ENCODE data around the gene RIMS1.

Gene RIMS1

GRCh38 chr6:72149715-72150114, 263.4 kb downstream of the RIMS1 start:
- Histone ChIP-seq H4K20me1 (ENCODE audit: insufficient read depth, low read length) (no peaks in the 10 kb centered on the region), H3K36me3 (ENCODE audit: insufficient read depth, low read length) (no peaks in the 10 kb centered on the region), H3K9me2 (ENCODE audit: low read depth, low read length) (no peaks in the 10 kb centered on the region), H3K9me3 (ENCODE audit: low read length) (0 out of 2 replicates have a peak, but pooled peaks cover 10% of the 10 kb centered on the region), H3K79me2 (ENCODE audit: insufficient read depth, low read length) (no peaks in the 10 kb centered on the region), H3F3A (ENCODE audit: insufficient read depth, low read length) (no peaks in the 10 kb centered on the region), H3K27me3 (ENCODE audit: insufficient read depth, low read length) (no peaks in the 10 kb centered on the region), H2AFZ (ENCODE audit: low read length) (no peak overlapping the region), H3K4me3 (ENCODE audit: low read depth, low read length, poor library complexity, severe bottlenecking) (no peak overlapping the region), H3K4me2 (ENCODE audit: low read length) (no peak overlapping the region), H3K27ac (ENCODE audit: low read depth, low read length, poor library complexity, severe bottlenecking) (no peak overlapping the region), H3K4me1 (ENCODE audit: insufficient read depth, low read length, severe bottlenecking) (no peaks in the 10 kb centered on the region), H3K9ac (ENCODE audit: low read length) (no peak overlapping the region)
- TF ChIP-seq CTCF (IDR thresholded peaks at IDR 0.05; ENCODE audit: low read length) (no peak), EZH2 (IDR thresholded peaks at IDR 0.05; ENCODE audit: borderline replicate concordance, low read length) (no peak)

DNA sequence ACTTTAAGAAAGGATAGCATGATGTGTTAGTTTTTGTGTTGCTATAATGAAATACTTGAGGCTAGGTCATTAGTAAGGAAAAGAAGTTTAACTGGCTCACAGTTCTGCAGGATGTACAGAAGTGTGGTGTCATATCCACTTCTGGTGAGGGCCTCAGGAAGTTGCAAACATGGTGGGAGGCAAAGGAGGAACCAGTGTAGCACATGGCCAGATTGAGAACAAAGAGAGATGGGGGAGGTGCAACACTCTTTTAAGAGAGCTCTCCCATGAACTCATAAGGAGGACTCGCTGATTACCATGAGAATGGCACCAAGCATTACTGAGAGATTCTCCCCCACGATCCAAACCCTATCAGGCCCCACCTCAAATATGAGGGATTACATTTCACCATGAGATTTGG, 265.4 kb downstream of the RIMS1 start:
- no peak overlapping the region for H3K4me2 ChIP-seq (ENCODE audit: low read length)

GRCh38 chr6:72175916-72176315, 289.6 kb downstream of the RIMS1 start:
- no peak overlapping the region for H3K4me2 ChIP-seq (ENCODE audit: low read length)
- H4K20me1 ChIP-seq (ENCODE audit: insufficient read depth, low read length): no peaks in the 10 kb centered on the region
- TF ChIP-seq EZH2 (IDR thresholded peaks at IDR 0.05; ENCODE audit: borderline replicate concordance, low read length) (no peak), CTCF (IDR thresholded peaks at IDR 0.05; ENCODE audit: low read length) (no peak)
- H3K9me3 ChIP-seq (ENCODE audit: low read length): no peaks in the 10 kb centered on the region
- H3K9me2 ChIP-seq (ENCODE audit: low read depth, low read length): no peaks in the 10 kb centered on the region
- no peak overlapping the region for H3K9ac ChIP-seq (ENCODE audit: low read length)
- H3K4me3 ChIP-seq (ENCODE audit: low read depth, low read length, poor library complexity, severe bottlenecking): no peak overlapping the region
- H3K27me3 ChIP-seq (ENCODE audit: insufficient read depth, low read length): no peaks in the 10 kb centered on the region
- no peak overlapping the region for H2AFZ ChIP-seq (ENCODE audit: low read length)
- no peaks in the 10 kb centered on the region for H3K79me2 ChIP-seq (ENCODE audit: insufficient read depth, low read length)
- H3K36me3 ChIP-seq (ENCODE audit: insufficient read depth, low read length): no peaks in the 10 kb centered on the region
- no peak overlapping the region for H3K27ac ChIP-seq (ENCODE audit: low read depth, low read length, poor library complexity, severe bottlenecking)
- no peaks in the 10 kb centered on the region for H3F3A ChIP-seq (ENCODE audit: insufficient read depth, low read length)
- no peaks in the 10 kb centered on the region for H3K4me1 ChIP-seq (ENCODE audit: insufficient read depth, low read length, severe bottlenecking)

More for the DNA sequence above, 265.4 kb downstream of the RIMS1 start:
- no peaks in the 10 kb centered on the region for H4K20me1 ChIP-seq (ENCODE audit: insufficient read depth, low read length)
- H2AFZ ChIP-seq (ENCODE audit: low read length): no peak overlapping the region
- H3F3A ChIP-seq (ENCODE audit: insufficient read depth, low read length): no peaks in the 10 kb centered on the region
- no peak overlapping the region for H3K27ac ChIP-seq (ENCODE audit: low read depth, low read length, poor library complexity, severe bottlenecking)
- no peak for TF ChIP-seq CTCF (IDR thresholded peaks at IDR 0.05; ENCODE audit: low read length)
- no peak for TF ChIP-seq EZH2 (IDR thresholded peaks at IDR 0.05; ENCODE audit: borderline replicate concordance, low read length)
- no peak overlapping the region for H3K9ac ChIP-seq (ENCODE audit: low read length)
- H3K9me3 ChIP-seq (ENCODE audit: low read length): 0 out of 2 replicates have a peak, but pooled peaks cover 8% of the 10 kb centered on the region
- H3K27me3 ChIP-seq (ENCODE audit: insufficient read depth, low read length): no peaks in the 10 kb centered on the region
- no peak overlapping the region for H3K4me3 ChIP-seq (ENCODE audit: low read depth, low read length, poor library complexity, severe bottlenecking)
- H3K36me3 ChIP-seq (ENCODE audit: insufficient read depth, low read length): no peaks in the 10 kb centered on the region
- H3K4me1 ChIP-seq (ENCODE audit: insufficient read depth, low read length, severe bottlenecking): no peaks in the 10 kb centered on the region
- H3K9me2 ChIP-seq (ENCODE audit: low read depth, low read length): no peaks in the 10 kb centered on the region
- no peaks in the 10 kb centered on the region for H3K79me2 ChIP-seq (ENCODE audit: insufficient read depth, low read length)

Measured in OCI-LY1 (cell line).